CD4-positive, alpha-beta T cell (primary cell): ENCODE measurements around the gene NDUFB8. TPM values are rescaled to one million over a fixed set of nuclear protein-coding genes. Genes with fewer than 3 reads are reported as not detected.

Experiments used
- ATAC-seq: fragments of 200-7000 bp; cut with Tn5 transposase; one replicate; pipeline ENCODE4 v1.10.0; 2022; ENCODE audit warnings: mild to moderate bottlenecking; ENCODE audit not compliant: poor library complexity
- CTCF ChIA-PET: fragments of 350-600 bp; sonication (Branson Sonifier 250); formaldehyde crosslinking; loops from one replicate; lab custom pipeline; 2021; ENCODE audit warnings: antibody characterized with exemption, inconsistent platforms; lab: Charles Lee
- POLR2A ChIA-PET: fragments of 350-600 bp; sonication (Branson Sonifier 250); formaldehyde crosslinking; loops from one replicate; lab custom pipeline; 2021; ENCODE audit warnings: antibody characterized with exemption, inconsistent platforms; lab: Charles Lee
- DNase-seq, 14 experiments: peaks; one replicate each; pipeline ENCODE4 v3.0.0-alpha.2; 2013 to 2020; ENCODE audit warnings: mixed read lengths in 2 of 14
- H3K27ac ChIP-seq, 2 donors: one replicate each; pipeline versions ENCODE4 v1.5.1 to v1.7.0; 2013; ENCODE audit warnings: low read length in 2 of 2, low read depth in 1 of 2, mild to moderate bottlenecking in 1 of 2
- H3K27me3 ChIP-seq, 2 experiments: 1 replicate in 1 of 2; 2 replicates in 1 of 2; pipeline versions ENCODE4 v1.6.1 to v1.7.0; 2013; ENCODE audit warnings: low read length in 2 of 2, control low read depth in 1 of 2, mild to moderate bottlenecking in 1 of 2, moderate library complexity in 1 of 2; ENCODE audit not compliant: insufficient read depth in 2 of 2, control insufficient read depth in 1 of 2
- H3K36me3 ChIP-seq: one replicate; pipeline ENCODE4 v1.6.1; 2013; ENCODE audit warnings: low read length, control low read depth; ENCODE audit not compliant: insufficient read depth
- H3K4me1 ChIP-seq: one replicate; pipeline ENCODE4 v1.6.1; 2013; ENCODE audit warnings: low read length, control low read depth; ENCODE audit not compliant: insufficient read depth
- H3K4me3 ChIP-seq: one replicate; pipeline ENCODE4 v1.5.1; 2013; ENCODE audit warnings: mild to moderate bottlenecking, low read length, moderate library complexity
- H3K9me3 ChIP-seq, 2 experiments: 1 replicate in 1 of 2; 2 replicates in 1 of 2; pipeline versions ENCODE4 v1.6.1 to v1.7.0; 2013; ENCODE audit warnings: low read length in 2 of 2, mild to moderate bottlenecking in 2 of 2, control low read depth in 1 of 2, moderate library complexity in 1 of 2; ENCODE audit not compliant: control insufficient read depth in 1 of 2, insufficient read depth in 1 of 2
- H3K27ac Mint-ChIP-seq: one replicate; pipeline ENCODE4 v1.8.0; 2020; ENCODE audit warnings: mixed read lengths
- H3K27me3 Mint-ChIP-seq: one replicate; pipeline ENCODE4 v1.8.0; 2021; ENCODE audit warnings: mixed read lengths
- H3K36me3 Mint-ChIP-seq: one replicate; pipeline ENCODE4 v1.8.0; 2021; ENCODE audit warnings: low read depth, mixed read lengths
- H3K4me1 Mint-ChIP-seq: one replicate; pipeline ENCODE4 v1.8.0; 2021; ENCODE audit warnings: low read depth, mixed read lengths
- H3K4me3 Mint-ChIP-seq: one replicate; pipeline ENCODE4 v1.8.0; 2020; ENCODE audit warnings: mild to moderate bottlenecking, mixed read lengths
- H3K9me3 Mint-ChIP-seq: one replicate; pipeline ENCODE4 v1.8.0; 2020; ENCODE audit warnings: mixed read lengths
- CTCF ChIP-seq: fragments of 200-600 bp; IDR thresholded peaks from one replicate; pipeline ENCODE4 v1.8.0; 2022; ENCODE audit warnings: antibody characterized with exemption, mild to moderate bottlenecking
- intact Hi-C, 2 experiments: fragments of 100-400 bp; cut with DNase I in 1 of 2; cut with micrococcal nuclease in 1 of 2; formaldehyde crosslinking; loops; one replicate each; pipeline versions ENCODE4 v1.15.1 to v1.9.0; 2023 to 2025; cut with DNase I, micrococcal nuclease
- total RNA-seq, 174 experiments: library from RNA in 2 of 174; stranded (reverse) in 2 of 174; gene quantifications; one replicate each; pipeline ENCODE4 v1.2.3 and lab custom pipeline; 2021 to 2026

NDUFB8 gene
- total RNA-seq, 2 experiments from 2014 or later, result 155 to 173 TPM

GRCh38 chr10:100553929-100554328, 24.3 kb upstream of the NDUFB8 start:
- CTCF ChIA-PET, result interaction anchor here (1.3 to 1.4 kb wide), 2 partner anchors 8 to 18 kb away, joined by 3 read pairs; partner anchors contain the start of gene HIF1AN
- intact Hi-C loops, result no loop called here
- Histone ChIP-seq H3K27me3 (no peaks in the 10 kb centered on the region), H3K9me3 (no peaks in the 10 kb centered on the region), H3K36me3 (peaks cover 29% of the 10 kb centered on the region), H3K4me1 (no peaks in the 10 kb centered on the region), H3K4me3 (no peak overlapping the region), H3K27ac (no peak overlapping the region)
- Mint-ChIP-seq H3K27me3 (no peaks in the 10 kb centered on the region), H3K36me3 (peaks cover 66% of the 10 kb centered on the region), H3K27ac (no peak overlapping the region), H3K9me3 (no peaks in the 10 kb centered on the region), H3K4me3 (no peak overlapping the region), H3K4me1 (no peaks in the 10 kb centered on the region)
- DNase-seq, result no peak
- ATAC-seq, result no peak
- TF ChIP-seq CTCF, result no peak
- POLR2A ChIA-PET, result no interaction called here

GRCh38 chr10:100551738-100552137, 22.1 kb upstream of the NDUFB8 start:
- Mint-ChIP-seq H3K36me3 (peaks cover 77% of the 10 kb centered on the region), H3K4me3 (no peak overlapping the region), H3K4me1 (no peaks in the 10 kb centered on the region), H3K27me3 (no peaks in the 10 kb centered on the region), H3K27ac (no peak overlapping the region), H3K9me3 (no peaks in the 10 kb centered on the region)
- ChIA-PET POLR2A (interaction anchor here (1.4 kb wide), 1 partner anchor 16 kb away, joined by 3 read pairs; the partner anchor contains the start of gene HIF1AN), CTCF (interaction anchor here (1.1 kb wide), 1 partner anchor 11 kb away, joined by 4 read pairs; no protein-coding TSS in a partner anchor)
- no peaks in the 10 kb centered on the region for H3K9me3 ChIP-seq
- no peaks in the 10 kb centered on the region for H3K27me3 ChIP-seq
- no peak for TF ChIP-seq CTCF
- DNase-seq (no peak), ATAC-seq (no peak)
- intact Hi-C loops, result no loop called here
- no peaks in the 10 kb centered on the region for H3K4me1 ChIP-seq
- H3K4me3 ChIP-seq, result no peak overlapping the region
- peaks cover 50% of the 10 kb centered on the region for H3K36me3 ChIP-seq
- H3K27ac ChIP-seq, result no peak overlapping the region

- Histone ChIP-seq H3K9me3 (no peaks in the 10 kb centered on the region), H3K27me3 (no peaks in the 10 kb centered on the region), H3K4me3 (no peak overlapping the region), H3K27ac (no peak overlapping the region), H3K4me1 (no peaks in the 10 kb centered on the region), H3K36me3 (peaks cover 52% of the 10 kb centered on the region)
- Mint-ChIP-seq H3K9me3 (no peaks in the 10 kb centered on the region), H3K27me3 (no peaks in the 10 kb centered on the region), H3K4me3 (no peak overlapping the region), H3K36me3 (peaks cover 77% of the 10 kb centered on the region), H3K27ac (no peak overlapping the region), H3K4me1 (no peaks in the 10 kb centered on the region)
- POLR2A ChIA-PET, result interaction anchor here (1.4 kb wide), 1 partner anchor 15 kb away, joined by 3 read pairs; the partner anchor contains the start of gene HIF1AN
- intact Hi-C loops, result no loop called here
- ATAC-seq (no peak), DNase-seq (no peak)
- CTCF ChIA-PET, result no interaction called here
- no peak for TF ChIP-seq CTCF
Measured at GRCh38 chr10:100551196-100551595, 21.5 kb upstream of the NDUFB8 start.
